Body of pancreas (tissue), 4 donors: ENCODE measurements around the gene KMT2C. TPM values are rescaled to one million over a fixed set of nuclear protein-coding genes. Genes with fewer than 3 reads are reported as not detected.

Experiments
- ATAC-seq: fragments of 150-250 bp; one replicate; pipeline ENCODE4 v1.9.1; 2016
- DNase-seq, 4 donors: peaks; one replicate each; pipeline ENCODE4 v3.0.0-alpha.2; 2019
- H3K27ac ChIP-seq, 4 donors: fragments of 200-600 bp; sonication (generic); 1 replicate in 3 of 4; 2 replicates in 1 of 4; pipeline versions ENCODE4 v1.5.1 to v1.6.1; 2016 to 2019; ENCODE audit warnings: mild to moderate bottlenecking in 1 of 4, mixed read lengths in 1 of 4, moderate library complexity in 1 of 4
- H3K27me3 ChIP-seq, 2 donors: fragments of 200-600 bp; sonication (generic); one replicate each; pipeline ENCODE4 v1.6.0; 2016; ENCODE audit warnings: mild to moderate bottlenecking in 1 of 2
- H3K36me3 ChIP-seq, 2 donors: fragments of 200-600 bp; sonication (generic); replicated peaks in 1 of 2; 2 replicates each; pipeline ENCODE4 v1.5.1; 2016; ENCODE audit warnings: low read depth in 2 of 2; ENCODE audit not compliant: insufficient read depth in 1 of 2
- H3K4me1 ChIP-seq: fragments of 200-600 bp; sonication (generic); one replicate; pipeline ENCODE4 v1.6.0; 2016
- H3K4me3 ChIP-seq, 2 donors: fragments of 200-600 bp; sonication (generic); 1 replicate in 1 of 2; 2 replicates in 1 of 2; pipeline ENCODE4 v1.5.1; 2016 to 2019
- H3K9me3 ChIP-seq, 3 donors: fragments of 200-600 bp; sonication (generic); 1 replicate in 2 of 3; 2 replicates in 1 of 3; pipeline ENCODE4 v1.5.1; 2016
- CTCF ChIP-seq, 7 experiments: fragments of 450-650 bp in 4 of 7; fragments of 200-600 bp in 3 of 7; sonication (generic) in 3 of 7; IDR thresholded peaks; one replicate each; pipeline ENCODE4 v1.5.1; 2016 to 2019; ENCODE audit warnings: antibody characterized with exemption in 7 of 7
- POLR2A ChIP-seq, 3 donors: fragments of 450-650 bp; IDR thresholded peaks; one replicate each; pipeline ENCODE4 v1.6.1; 2016; ENCODE audit warnings: antibody characterized with exemption in 3 of 3, mild to moderate bottlenecking in 2 of 3
- WGBS, 2 donors: methylation state at CpG; one replicate each; pipeline ENCODE4 v1.1.5; 2017; 5-methylcytosine and 5-hydroxymethylcytosine counted together
- intact Hi-C: fragments of 100-400 bp; cut with DNase I; formaldehyde crosslinking; loops from one replicate; pipeline ENCODE4 v1.15.1; 2023
- total RNA-seq, 2 donors: library from RNA; depleted of rRNA; stranded (reverse); fragments of >200 nt; gene quantifications; one replicate each; pipeline ENCODE4 v1.1.0, GENCODE V29; 2016

KMT2C gene
- total RNA-seq, 2 donors from 2014 or later = 58.9 to 71.5 TPM

- DNase-seq (peak in 3 of 4 donors; percentile 44 to 58 (median 46)), ATAC-seq (peak; percentile 70)
- peak; percentile 15 to 63 (median 53) for TF ChIP-seq CTCF (IDR thresholded peaks at IDR 0.05)
- no peak for TF ChIP-seq POLR2A (IDR thresholded peaks at IDR 0.05)
- Histone ChIP-seq H3K4me3 (no peak overlapping the region), H3K27me3 (no peaks in the 10 kb centered on the region), H3K4me1 (no peaks in the 10 kb centered on the region), H3K36me3 (peaks cover 4 to 50% of the 10 kb centered on the region in 2 donors), H3K27ac (no peak overlapping the region), H3K9me3 (no peaks in the 10 kb centered on the region)
- 74 to 80% methylated on average over 4 of the region's 4 CpGs for WGBS, 2 donors
- intact Hi-C loops = no loop called here
These were observed 289.8 kb downstream of the KMT2C start for GRCh38 chr7:152145853-152146466.

- peaks cover 4 to 45% of the 10 kb centered on the region in 2 donors for H3K36me3 ChIP-seq
These were observed 291.1 kb downstream of the KMT2C start for GRCh38 chr7:152144557-152145245.

GRCh38 chr7:152142976-152143595 is 292.7 kb downstream of the KMT2C start:
- Histone ChIP-seq H3K27ac (no peak overlapping the region), H3K4me3 (no peak overlapping the region), H3K4me1 (no peaks in the 10 kb centered on the region), H3K9me3 (no peaks in the 10 kb centered on the region), H3K36me3 (peaks cover 15 to 45% of the 10 kb centered on the region in 2 donors), H3K27me3 (no peaks in the 10 kb centered on the region)
- WGBS, 2 donors = 61 to 70% methylated on average over 5 of the region's 5 CpGs
- intact Hi-C loops = no loop called here
- DNase-seq (no peak), ATAC-seq (no peak)
- TF ChIP-seq CTCF (IDR thresholded peaks at IDR 0.05) (no peak), POLR2A (IDR thresholded peaks at IDR 0.05) (no peak)

More at GRCh38 chr7:152144557-152145245, 291.1 kb downstream of the KMT2C start:
- Histone ChIP-seq H3K4me1 (no peaks in the 10 kb centered on the region), H3K27me3 (no peaks in the 10 kb centered on the region), H3K9me3 (no peaks in the 10 kb centered on the region), H3K27ac (no peak overlapping the region), H3K4me3 (no peak overlapping the region)
- DNase-seq (no peak), ATAC-seq (no peak)
- TF ChIP-seq POLR2A (IDR thresholded peaks at IDR 0.05) (no peak), CTCF (IDR thresholded peaks at IDR 0.05) (no peak)
- 70 to 85% methylated on average over 12 of the region's 12 CpGs for WGBS, 2 donors
- intact Hi-C loops = no loop called here

- TF ChIP-seq CTCF (IDR thresholded peaks at IDR 0.05) = no peak
- no peak for TF ChIP-seq POLR2A (IDR thresholded peaks at IDR 0.05)
- Histone ChIP-seq H3K4me3 (no peak overlapping the region), H3K27me3 (no peaks in the 10 kb centered on the region), H3K36me3 (peaks cover 16 to 36% of the 10 kb centered on the region in 2 donors), H3K4me1 (no peaks in the 10 kb centered on the region), H3K9me3 (no peaks in the 10 kb centered on the region), H3K27ac (no peak overlapping the region)
- DNase-seq (no peak), ATAC-seq (no peak)
- 91 to 94% methylated on average over 2 of the region's 2 CpGs for WGBS, 2 donors
- intact Hi-C loops = no loop called here
These were observed 295.2 kb downstream of the KMT2C start for GRCh38 chr7:152140560-152140959.
